Esophagus squamous epithelium (tissue), 5 donors: ENCODE results near the gene FHIT. TPM values are rescaled to one million over a fixed set of nuclear protein-coding genes. Genes with fewer than 3 reads are reported as not detected.

Experiments
- DNase-seq: peaks from one replicate; lab custom pipeline; 2025; lab: John Stamatoyannopoulos, UW
- H3K27ac ChIP-seq, 4 donors: fragments of 200-600 bp; sonication (generic); one replicate each; pipeline ENCODE4 v1.5.1; 2016 to 2019; ENCODE audit warnings: mild to moderate bottlenecking in 1 of 4
- H3K27me3 ChIP-seq, 4 donors: fragments of 200-600 bp; sonication (generic); 1 replicate in 3 of 4; 2 replicates in 1 of 4; pipeline versions ENCODE4 v1.5.1 to v1.6.0; 2017 to 2021; ENCODE audit warnings: antibody characterized with exemption in 1 of 4
- H3K36me3 ChIP-seq, 3 donors: fragments of 200-600 bp; sonication (generic); one replicate each; pipeline ENCODE4 v1.5.1; 2016 to 2019
- H3K4me1 ChIP-seq, 3 donors: fragments of 200-600 bp; sonication (generic); one replicate each; pipeline ENCODE4 v1.5.1; 2017 to 2019
- H3K4me3 ChIP-seq, 4 donors: fragments of 200-600 bp; sonication (generic); 1 replicate in 3 of 4; 2 replicates in 1 of 4; pipeline ENCODE4 v1.5.1; 2016 to 2019; ENCODE audit warnings: mild to moderate bottlenecking in 2 of 4, moderate library complexity in 1 of 4
- H3K9me3 ChIP-seq, 3 donors: fragments of 200-600 bp; sonication (generic); one replicate each; pipeline ENCODE4 v1.5.1; 2016 to 2019
- POLR2A ChIP-seq, 4 donors: fragments of 450-650 bp; IDR thresholded peaks; one replicate each; pipeline ENCODE4 v1.6.1; 2017; ENCODE audit warnings: antibody characterized with exemption in 4 of 4, mild to moderate bottlenecking in 4 of 4, moderate library complexity in 3 of 4
- WGBS, 2 donors: methylation state at CpG; one replicate each; pipeline ENCODE4 v1.1.5; 2018; 5-methylcytosine and 5-hydroxymethylcytosine counted together
- intact Hi-C: fragments of 100-400 bp; cut with DNase I; formaldehyde crosslinking; loops from one replicate; pipeline ENCODE4 v1.15.0; 2022
- total RNA-seq, 4 donors: library from RNA; depleted of rRNA; stranded (reverse); fragments of >200 nt; gene quantifications; one replicate each; pipeline ENCODE4 v1.1.0, GENCODE V29; 2016
- TF ChIP-seq, protein P1 (sequence below), 6 experiments: fragments of 450-650 bp in 4 of 6; fragments of 200-600 bp in 2 of 6; sonication (generic) in 2 of 6; IDR thresholded peaks; one replicate each; pipeline ENCODE4 v1.5.1; 2016 to 2019; ENCODE audit warnings: antibody characterized with exemption in 6 of 6, mild to moderate bottlenecking in 4 of 6, moderate library complexity in 4 of 6
- donor health status: DM: yes; HTN: yes; CAD: no.

Gene FHIT
- total RNA-seq, 4 donors from 2014 or later = 0.64 to 5.7 (median 3.1) TPM

DNA sequence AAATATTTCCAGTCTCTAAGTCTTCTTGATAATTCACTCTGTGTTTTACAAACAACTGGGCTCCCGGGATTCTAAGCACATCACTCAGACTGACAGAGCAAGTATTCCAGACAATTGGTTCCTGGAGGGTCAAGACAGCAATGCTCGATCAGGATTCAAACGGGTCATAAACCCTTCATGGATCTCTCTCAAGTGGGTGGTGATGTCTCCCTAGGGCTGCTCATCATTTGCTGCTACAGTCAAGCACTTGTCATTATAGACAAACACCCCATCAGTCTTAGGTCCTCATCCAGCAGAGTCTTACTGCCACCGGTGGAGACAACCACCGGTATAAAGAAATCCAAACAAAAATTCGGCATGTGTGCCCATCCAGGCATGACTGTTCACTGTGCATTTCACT, 921.1 kb downstream of the FHIT start:
- intact Hi-C loops = no loop called here
- no peak overlapping the region for H3K4me3 ChIP-seq
- DNase-seq = no peak
- no peaks in the 10 kb centered on the region for H3K4me1 ChIP-seq
- no peaks in the 10 kb centered on the region for H3K36me3 ChIP-seq
- H3K27me3 ChIP-seq = no peaks in the 10 kb centered on the region
- H3K9me3 ChIP-seq = no peaks in the 10 kb centered on the region
- H3K27ac ChIP-seq = no peak overlapping the region
- WGBS, 2 donors = 59 to 65% methylated on average over 6 of the region's 6 CpGs
- TF ChIP-seq, protein P1, sequence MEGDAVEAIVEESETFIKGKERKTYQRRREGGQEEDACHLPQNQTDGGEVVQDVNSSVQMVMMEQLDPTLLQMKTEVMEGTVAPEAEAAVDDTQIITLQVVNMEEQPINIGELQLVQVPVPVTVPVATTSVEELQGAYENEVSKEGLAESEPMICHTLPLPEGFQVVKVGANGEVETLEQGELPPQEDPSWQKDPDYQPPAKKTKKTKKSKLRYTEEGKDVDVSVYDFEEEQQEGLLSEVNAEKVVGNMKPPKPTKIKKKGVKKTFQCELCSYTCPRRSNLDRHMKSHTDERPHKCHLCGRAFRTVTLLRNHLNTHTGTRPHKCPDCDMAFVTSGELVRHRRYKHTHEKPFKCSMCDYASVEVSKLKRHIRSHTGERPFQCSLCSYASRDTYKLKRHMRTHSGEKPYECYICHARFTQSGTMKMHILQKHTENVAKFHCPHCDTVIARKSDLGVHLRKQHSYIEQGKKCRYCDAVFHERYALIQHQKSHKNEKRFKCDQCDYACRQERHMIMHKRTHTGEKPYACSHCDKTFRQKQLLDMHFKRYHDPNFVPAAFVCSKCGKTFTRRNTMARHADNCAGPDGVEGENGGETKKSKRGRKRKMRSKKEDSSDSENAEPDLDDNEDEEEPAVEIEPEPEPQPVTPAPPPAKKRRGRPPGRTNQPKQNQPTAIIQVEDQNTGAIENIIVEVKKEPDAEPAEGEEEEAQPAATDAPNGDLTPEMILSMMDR (IDR thresholded peaks at IDR 0.05) = no peak
- no peak for TF ChIP-seq POLR2A (IDR thresholded peaks at IDR 0.05)

DNA sequence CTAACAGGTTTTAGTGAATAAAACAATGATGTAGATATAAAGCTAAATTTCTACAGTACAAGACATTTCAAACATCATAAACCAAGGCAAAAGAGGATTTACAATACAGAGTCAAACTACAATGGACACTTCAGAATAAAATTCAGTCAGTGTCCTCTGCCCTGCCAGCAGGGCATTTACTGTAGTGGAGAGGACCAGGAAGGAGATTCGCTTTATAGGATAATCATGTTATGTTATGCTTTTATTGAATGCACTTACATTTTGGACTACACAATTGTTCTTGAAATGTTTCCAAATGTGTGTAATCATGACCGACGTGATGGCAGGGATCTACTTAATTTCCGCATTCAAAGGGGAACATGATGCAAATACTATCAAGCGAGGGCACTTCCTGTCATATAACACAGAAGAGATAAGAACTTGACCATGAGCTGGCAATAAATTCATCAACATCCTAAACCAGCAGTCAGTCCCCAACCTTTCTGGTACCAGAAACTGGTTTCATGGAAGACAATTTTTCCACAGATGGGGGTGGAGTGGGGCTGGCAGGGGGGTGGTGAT, 925.6 kb downstream of the FHIT start:
- Histone ChIP-seq H3K27ac (no peak overlapping the region), H3K9me3 (no peaks in the 10 kb centered on the region), H3K4me1 (no peaks in the 10 kb centered on the region), H3K27me3 (no peaks in the 10 kb centered on the region), H3K4me3 (no peak overlapping the region), H3K36me3 (no peaks in the 10 kb centered on the region)
- no peak for DNase-seq
- WGBS, 2 donors = 76 to 77% methylated on average over 5 of the region's 5 CpGs
- intact Hi-C loops = no loop called here
- TF ChIP-seq, protein P1 (IDR thresholded peaks at IDR 0.05) = no peak
- no peak for TF ChIP-seq POLR2A (IDR thresholded peaks at IDR 0.05)

DNA sequence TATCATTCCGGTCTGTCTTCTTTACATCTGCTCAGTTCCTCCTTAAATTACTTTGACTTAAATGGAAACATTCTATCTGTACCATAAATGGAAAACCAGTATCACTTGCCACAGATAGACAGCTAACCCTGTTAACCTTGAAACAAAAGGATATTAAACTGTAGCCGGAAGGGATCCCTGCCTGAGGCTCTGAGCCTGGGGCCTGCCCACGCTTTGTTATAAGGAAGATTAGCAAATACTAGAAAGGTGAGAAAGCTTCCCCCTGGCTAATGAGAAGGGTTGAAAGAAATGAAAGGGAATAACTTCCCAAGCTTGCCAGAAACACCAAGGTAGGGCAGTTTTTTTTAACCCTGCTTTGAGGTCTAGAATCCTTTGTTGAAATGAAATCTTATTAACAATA, 927.6 kb downstream of the FHIT start:
- WGBS, 2 donors = 56 to 60% methylated on average over 3 of the region's 3 CpGs

DNA sequence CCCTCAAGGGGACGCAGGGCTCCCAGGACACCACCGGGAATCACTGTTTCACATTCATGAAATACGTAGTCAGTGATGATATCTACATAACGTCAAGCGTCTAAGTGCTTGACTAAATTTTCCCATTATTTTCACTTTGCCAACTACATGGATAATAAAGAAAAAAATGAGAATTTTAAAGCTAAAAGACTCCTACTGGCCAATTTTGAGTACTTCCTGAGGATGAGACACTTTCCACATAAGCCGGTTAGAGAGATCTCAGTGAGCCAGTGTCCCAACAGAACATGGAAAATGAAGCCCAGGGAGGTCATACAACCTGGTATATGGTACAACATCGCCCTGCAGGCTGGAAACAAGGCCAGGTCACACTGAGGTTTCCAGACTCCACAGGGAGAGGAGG, 928.1 kb downstream of the FHIT start:
- WGBS, 2 donors = 90 to 96% methylated on average over 7 of the region's 7 CpGs
- Histone ChIP-seq H3K36me3 (no peaks in the 10 kb centered on the region), H3K4me3 (no peak overlapping the region), H3K9me3 (no peaks in the 10 kb centered on the region), H3K4me1 (no peaks in the 10 kb centered on the region), H3K27me3 (no peaks in the 10 kb centered on the region), H3K27ac (no peak overlapping the region)
- TF ChIP-seq, protein P1 (IDR thresholded peaks at IDR 0.05) = no peak
- no peak for TF ChIP-seq POLR2A (IDR thresholded peaks at IDR 0.05)
- DNase-seq = no peak
- intact Hi-C loops = no loop called here

More for the DNA sequence above, 927.6 kb downstream of the FHIT start:
- DNase-seq = no peak
- no peaks in the 10 kb centered on the region for H3K4me1 ChIP-seq
- no peaks in the 10 kb centered on the region for H3K27me3 ChIP-seq
- H3K4me3 ChIP-seq = no peak overlapping the region
- no peak overlapping the region for H3K27ac ChIP-seq
- H3K9me3 ChIP-seq = no peaks in the 10 kb centered on the region
- TF ChIP-seq, protein P1 (IDR thresholded peaks at IDR 0.05) = no peak
- no peak for TF ChIP-seq POLR2A (IDR thresholded peaks at IDR 0.05)
- H3K36me3 ChIP-seq = no peaks in the 10 kb centered on the region
- intact Hi-C loops = no loop called here

DNA sequence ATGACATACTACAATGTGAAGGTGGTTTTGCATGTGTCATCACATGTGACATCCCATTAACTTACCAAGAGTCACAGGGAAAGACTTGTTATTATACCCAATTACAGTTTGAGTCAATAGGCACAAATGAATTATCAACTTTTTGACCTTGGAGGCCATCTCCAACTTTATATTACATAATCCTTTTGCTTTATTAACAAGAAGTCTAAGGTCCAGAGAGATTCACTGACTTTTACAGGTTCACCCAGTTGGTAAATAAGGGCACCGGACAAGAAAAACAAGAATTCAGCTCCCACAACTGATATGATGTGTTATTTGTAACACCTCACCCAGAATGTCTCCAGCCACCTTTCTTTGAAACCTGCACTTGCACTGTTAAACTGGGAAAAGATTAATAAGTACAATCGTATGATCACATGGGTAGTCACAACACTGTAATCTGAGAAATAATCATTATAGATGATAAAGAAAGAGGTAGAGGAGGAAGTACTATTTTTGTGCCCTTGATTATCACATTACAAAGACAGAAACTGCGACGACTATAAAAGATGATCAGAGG, 928.9 kb downstream of the FHIT start:
- Histone ChIP-seq H3K27me3 (no peaks in the 10 kb centered on the region), H3K9me3 (no peaks in the 10 kb centered on the region), H3K4me1 (no peaks in the 10 kb centered on the region), H3K4me3 (no peak overlapping the region), H3K27ac (no peak overlapping the region), H3K36me3 (no peaks in the 10 kb centered on the region)
- TF ChIP-seq POLR2A (IDR thresholded peaks at IDR 0.05) = no peak
- TF ChIP-seq, protein P1 (IDR thresholded peaks at IDR 0.05) = no peak
- WGBS, 2 donors = 60 to 74% methylated on average over 4 of the region's 4 CpGs
- intact Hi-C loops = no loop called here
- no peak for DNase-seq
